Parathyroid adenoma (tissue), 2 donors: ENCODE data around the gene DIP2C.

ENCODE experiments used
- H2AFZ ChIP-seq: fragments of 300-600 bp; sonication (generic); one replicate; pipeline ENCODE4 v1.7.0; 2017; ENCODE audit warnings: antibody characterized with exemption, mild to moderate bottlenecking
- H3K27ac ChIP-seq: fragments of 300-600 bp; sonication (generic); one replicate; pipeline ENCODE4 v1.7.0; 2017
- H3K27me3 ChIP-seq: fragments of 300-600 bp; sonication (generic); one replicate; pipeline ENCODE4 v1.7.0; 2017; ENCODE audit warnings: low read length; ENCODE audit not compliant: control insufficient read depth, insufficient read depth
- H3K36me3 ChIP-seq: fragments of 300-600 bp; sonication (generic); one replicate; pipeline ENCODE4 v1.7.0; 2017; ENCODE audit warnings: low read length; ENCODE audit not compliant: control insufficient read depth, insufficient read depth
- H3K4me1 ChIP-seq: fragments of 300-600 bp; sonication (generic); one replicate; pipeline ENCODE4 v1.7.0; 2017; ENCODE audit warnings: control low read depth
- H3K4me2 ChIP-seq: fragments of 300-600 bp; sonication (generic); one replicate; pipeline ENCODE4 v1.7.0; 2017; ENCODE audit warnings: low read length
- H3K4me3 ChIP-seq: fragments of 300-600 bp; sonication (generic); one replicate; pipeline ENCODE4 v1.7.0; 2017; ENCODE audit warnings: low read depth, low read length
- H3K79me2 ChIP-seq: fragments of 300-600 bp; sonication (generic); one replicate; pipeline ENCODE4 v1.7.0; 2017; ENCODE audit warnings: control low read depth
- H3K9ac ChIP-seq: fragments of 300-600 bp; sonication (generic); one replicate; pipeline ENCODE4 v1.7.0; 2017; ENCODE audit warnings: mild to moderate bottlenecking
- H3K9me3 ChIP-seq: fragments of 300-600 bp; sonication (generic); one replicate; pipeline ENCODE4 v1.7.0; 2017; ENCODE audit warnings: low read length; ENCODE audit not compliant: control insufficient read depth
- CTCF ChIP-seq: fragments of 300-600 bp; sonication (generic); IDR thresholded peaks from one replicate; pipeline ENCODE4 v1.7.0; 2017; ENCODE audit warnings: antibody characterized with exemption, mild to moderate bottlenecking
- donor health status: primary hyperparathyroidism.

DIP2C gene

DNA sequence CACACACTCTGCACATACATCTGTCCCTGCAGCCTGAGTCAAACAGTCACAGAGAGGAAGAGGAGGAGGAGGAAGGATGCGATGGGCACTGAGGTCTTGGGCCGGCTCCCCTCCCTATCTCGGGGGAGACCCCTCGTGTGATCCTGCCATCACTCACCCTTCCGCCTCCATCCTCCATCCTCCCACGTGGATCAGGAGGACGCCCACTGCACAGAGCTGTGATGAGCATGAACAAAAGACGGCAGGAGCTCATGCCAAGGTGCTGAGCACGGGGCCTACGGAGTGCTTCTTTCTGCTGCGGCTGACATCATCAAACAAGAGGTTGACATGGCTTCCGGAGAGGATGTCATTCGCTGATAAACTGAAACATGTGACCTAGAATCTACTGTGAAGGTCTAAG is 68.0 kb downstream of the DIP2C start:
- TF ChIP-seq CTCF: no peak
- no peaks in the 10 kb centered on the region for H3K27me3 ChIP-seq
- peaks cover 34% of the 10 kb centered on the region for H3K79me2 ChIP-seq
- H2AFZ ChIP-seq: no peak overlapping the region
- no peak overlapping the region for H3K4me3 ChIP-seq
- no peaks in the 10 kb centered on the region for H3K9me3 ChIP-seq
- H3K4me2 ChIP-seq: no peak overlapping the region
- no peaks in the 10 kb centered on the region for H3K36me3 ChIP-seq
- no peak overlapping the region for H3K27ac ChIP-seq
- peaks cover 40% of the 10 kb centered on the region for H3K4me1 ChIP-seq
- H3K9ac ChIP-seq: no peak overlapping the region

DNA sequence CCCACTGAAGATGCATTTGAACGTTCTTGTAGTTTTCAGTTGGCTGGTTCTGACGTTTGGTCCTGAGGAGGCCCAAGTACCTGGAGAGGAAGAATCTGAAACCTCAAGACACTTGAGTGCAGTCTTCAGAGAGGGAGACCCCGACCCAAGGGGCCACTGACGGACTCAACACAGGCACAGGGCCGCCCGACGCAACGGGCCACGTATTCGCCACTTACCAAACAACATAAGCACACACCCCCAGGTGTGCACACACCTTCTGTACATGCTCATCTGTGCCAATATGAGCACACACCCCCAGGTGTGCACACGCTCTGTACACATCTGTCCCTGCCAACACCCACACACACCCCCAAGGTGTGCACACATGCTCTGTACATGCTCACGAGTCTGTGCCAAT is 68.5 kb downstream of the DIP2C start:
- H3K4me1 ChIP-seq: peaks cover 40% of the 10 kb centered on the region
- no peak overlapping the region for H3K4me2 ChIP-seq
- no peak overlapping the region for H3K9ac ChIP-seq
- peaks cover 31% of the 10 kb centered on the region for H3K79me2 ChIP-seq
- no peak overlapping the region for H3K4me3 ChIP-seq
- H3K9me3 ChIP-seq: no peaks in the 10 kb centered on the region
- no peaks in the 10 kb centered on the region for H3K36me3 ChIP-seq
- TF ChIP-seq CTCF: no peak
- no peak overlapping the region for H2AFZ ChIP-seq
- no peak overlapping the region for H3K27ac ChIP-seq
- H3K27me3 ChIP-seq: no peaks in the 10 kb centered on the region

DNA sequence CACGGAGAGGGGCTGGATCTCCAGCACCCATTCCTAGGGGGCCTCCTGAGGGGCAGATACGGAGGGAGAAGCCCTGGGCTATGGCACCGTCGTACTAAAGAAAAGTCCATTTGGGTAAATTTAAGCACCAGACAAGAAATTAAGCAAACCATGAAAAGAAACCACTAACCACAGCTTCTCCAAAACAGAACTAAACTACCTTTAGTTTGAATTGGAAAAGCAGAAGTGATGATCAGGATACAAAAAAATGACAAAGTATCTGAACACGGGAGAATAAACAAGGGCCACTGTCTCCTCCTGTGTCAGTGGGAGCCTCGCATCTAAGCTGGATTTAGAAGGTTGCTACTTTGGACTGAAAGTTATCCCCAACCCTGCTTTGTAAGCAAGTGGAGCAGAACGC is 69.1 kb downstream of the DIP2C start:
- Histone ChIP-seq H3K9ac (no peak overlapping the region), H3K4me2 (no peak overlapping the region), H3K27me3 (no peaks in the 10 kb centered on the region), H3K9me3 (no peaks in the 10 kb centered on the region), H2AFZ (no peak overlapping the region), H3K27ac (no peak overlapping the region), H3K36me3 (no peaks in the 10 kb centered on the region), H3K4me3 (no peak overlapping the region), H3K79me2 (peaks cover 31% of the 10 kb centered on the region), H3K4me1 (peaks cover 40% of the 10 kb centered on the region)
- no peak for TF ChIP-seq CTCF

- Histone ChIP-seq H3K9ac (no peak overlapping the region), H3K36me3 (no peaks in the 10 kb centered on the region), H3K9me3 (no peaks in the 10 kb centered on the region), H3K4me1 (peaks cover 38% of the 10 kb centered on the region), H3K4me2 (no peak overlapping the region), H3K79me2 (peaks cover 31% of the 10 kb centered on the region), H2AFZ (no peak overlapping the region), H3K27me3 (no peaks in the 10 kb centered on the region), H3K27ac (no peak overlapping the region), H3K4me3 (no peak overlapping the region)
- TF ChIP-seq CTCF: no peak
Measured at GRCh38 chr10:619710-620109, 69.8 kb downstream of the DIP2C start.

DNA sequence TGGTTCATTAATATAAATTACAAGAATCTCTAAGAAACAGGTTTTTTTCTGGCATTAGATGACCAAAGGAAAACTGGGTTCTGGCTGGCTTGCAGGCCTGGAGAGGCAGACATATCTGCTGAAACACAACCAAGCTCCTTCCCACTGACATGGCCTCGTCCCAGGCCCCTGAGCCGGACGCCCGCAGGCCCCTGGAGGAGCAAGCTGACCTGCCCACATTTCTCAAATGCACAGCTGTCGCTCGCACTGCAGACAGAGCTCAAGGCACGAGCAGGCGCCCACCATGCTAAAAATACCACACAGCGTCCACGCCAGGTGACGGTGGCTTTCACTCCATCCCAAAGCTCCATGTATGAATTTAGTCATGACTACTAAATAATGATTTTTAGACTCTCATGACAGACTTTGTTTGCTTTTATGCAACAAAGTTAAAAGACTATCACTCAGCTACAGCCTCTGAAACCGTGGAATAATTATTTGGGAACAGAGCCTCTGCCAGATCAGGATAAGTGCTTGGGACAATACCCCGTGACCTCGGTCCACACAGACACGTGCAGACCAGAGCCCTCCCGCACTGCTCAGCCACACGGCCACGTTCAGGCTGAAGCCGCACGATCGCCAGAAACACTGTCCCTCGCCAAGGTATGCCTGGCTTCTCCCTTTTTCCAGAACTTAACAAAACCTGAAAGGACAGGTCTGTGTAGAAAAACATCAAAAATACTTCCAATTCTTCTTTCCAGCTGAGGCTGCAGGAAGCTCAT is 71.1 kb downstream of the DIP2C start:
- H3K9me3 ChIP-seq: no peaks in the 10 kb centered on the region
- H3K27me3 ChIP-seq: no peaks in the 10 kb centered on the region
- peak overlapping the region; percentile 16 for H3K27ac ChIP-seq
- H3K4me3 ChIP-seq: no peak overlapping the region
- peaks cover 42% of the 10 kb centered on the region for H3K4me1 ChIP-seq
- H3K9ac ChIP-seq: no peak overlapping the region
- H2AFZ ChIP-seq: no peak overlapping the region
- TF ChIP-seq CTCF: no peak
- H3K4me2 ChIP-seq: no peak overlapping the region
- peaks cover 28% of the 10 kb centered on the region for H3K79me2 ChIP-seq
- no peaks in the 10 kb centered on the region for H3K36me3 ChIP-seq
